Natural killer cell (primary cell): ENCODE data around the gene CPSF7. TPM values are rescaled to one million over a fixed set of nuclear protein-coding genes. Genes with fewer than 3 reads are reported as not detected.

Experiments
- ATAC-seq, 3 donors: fragments of 150-1000 bp in 2 of 3; fragments of 200-7000 bp in 1 of 3; cut with Tn5 transposase; 1 replicate in 1 of 3; 2 replicates in 2 of 3; pipeline ENCODE4 v1.10.0; 2021; ENCODE audit warnings: mild to moderate bottlenecking in 2 of 3, moderate library complexity in 2 of 3
- DNase-seq, 2 donors: peaks; one replicate each; pipeline versions ENCODE4 v3.0.0 to v3.0.0-alpha.2; 2013 to 2021; ENCODE audit warnings: mixed read lengths in 1 of 2
- H3K27ac ChIP-seq: one replicate; pipeline ENCODE4 v1.5.1; 2013; ENCODE audit warnings: mild to moderate bottlenecking, low read length
- H3K27me3 ChIP-seq: one replicate; pipeline ENCODE4 v1.6.1; 2013; ENCODE audit warnings: low read length; ENCODE audit not compliant: control insufficient read depth, insufficient read depth
- H3K36me3 ChIP-seq: one replicate; pipeline ENCODE4 v1.6.1; 2013; ENCODE audit warnings: low read length; ENCODE audit not compliant: control insufficient read depth, insufficient read depth
- H3K4me1 ChIP-seq: one replicate; pipeline ENCODE4 v1.6.1; 2013; ENCODE audit warnings: low read length; ENCODE audit not compliant: control insufficient read depth, insufficient read depth
- H3K4me3 ChIP-seq: one replicate; pipeline ENCODE4 v1.5.1; 2013; ENCODE audit warnings: low read length
- H3K9me3 ChIP-seq: one replicate; pipeline ENCODE4 v1.6.1; 2013; ENCODE audit warnings: low read length; ENCODE audit not compliant: control insufficient read depth, insufficient read depth
- H3K27ac Mint-ChIP-seq, 2 donors: one replicate each; pipeline ENCODE4 v1.8.0; 2022; ENCODE audit warnings: mild to moderate bottlenecking in 2 of 2, mixed read lengths in 2 of 2, moderate library complexity in 1 of 2
- H3K27me3 Mint-ChIP-seq, 2 donors: one replicate each; pipeline ENCODE4 v1.8.0; 2022; ENCODE audit warnings: low read depth in 2 of 2, mixed read lengths in 2 of 2
- H3K36me3 Mint-ChIP-seq: one replicate; pipeline ENCODE4 v1.8.0; 2022; ENCODE audit warnings: mixed read lengths
- H3K4me1 Mint-ChIP-seq, 2 donors: one replicate each; pipeline ENCODE4 v1.8.0; 2022; ENCODE audit warnings: mixed read lengths in 2 of 2
- H3K4me3 Mint-ChIP-seq: one replicate; pipeline ENCODE4 v1.8.0; 2022; ENCODE audit warnings: mild to moderate bottlenecking, moderate library complexity, mixed read lengths
- H3K9me3 Mint-ChIP-seq, 2 donors: one replicate each; pipeline ENCODE4 v1.8.0; 2022; ENCODE audit warnings: mixed read lengths in 2 of 2
- WGBS: methylation state at CpG from one replicate; pipeline ENCODE4 v1.1.7; 2013; ENCODE audit warnings: missing lambda C conversion rate; ENCODE audit not compliant: insufficient coverage; 5-methylcytosine and 5-hydroxymethylcytosine counted together
- intact Hi-C: fragments of 100-400 bp; cut with micrococcal nuclease; formaldehyde crosslinking; loops from one replicate; pipeline ENCODE4 v1.14.2; 2022
- total RNA-seq, 4 donors: library from RNA; stranded (reverse); fragments of 120-200 nt in 1 of 4; gene quantifications; one replicate each; pipeline versions ENCODE4 v1.2.3 to v1.2.4, GENCODE V29; 2013 to 2022
- TF ChIP-seq, protein P1 (sequence below): fragments of 200-600 bp; IDR thresholded peaks from one replicate; pipeline ENCODE4 v1.8.0; 2022; ENCODE audit warnings: antibody characterized with exemption

Gene CPSF7
- total RNA-seq, 3 donors from 2014 or later (not counting 1 experiment from before 2014, with no cell fraction given) = 99.5 to 120 (median 104) TPM

- TF ChIP-seq, protein P1, sequence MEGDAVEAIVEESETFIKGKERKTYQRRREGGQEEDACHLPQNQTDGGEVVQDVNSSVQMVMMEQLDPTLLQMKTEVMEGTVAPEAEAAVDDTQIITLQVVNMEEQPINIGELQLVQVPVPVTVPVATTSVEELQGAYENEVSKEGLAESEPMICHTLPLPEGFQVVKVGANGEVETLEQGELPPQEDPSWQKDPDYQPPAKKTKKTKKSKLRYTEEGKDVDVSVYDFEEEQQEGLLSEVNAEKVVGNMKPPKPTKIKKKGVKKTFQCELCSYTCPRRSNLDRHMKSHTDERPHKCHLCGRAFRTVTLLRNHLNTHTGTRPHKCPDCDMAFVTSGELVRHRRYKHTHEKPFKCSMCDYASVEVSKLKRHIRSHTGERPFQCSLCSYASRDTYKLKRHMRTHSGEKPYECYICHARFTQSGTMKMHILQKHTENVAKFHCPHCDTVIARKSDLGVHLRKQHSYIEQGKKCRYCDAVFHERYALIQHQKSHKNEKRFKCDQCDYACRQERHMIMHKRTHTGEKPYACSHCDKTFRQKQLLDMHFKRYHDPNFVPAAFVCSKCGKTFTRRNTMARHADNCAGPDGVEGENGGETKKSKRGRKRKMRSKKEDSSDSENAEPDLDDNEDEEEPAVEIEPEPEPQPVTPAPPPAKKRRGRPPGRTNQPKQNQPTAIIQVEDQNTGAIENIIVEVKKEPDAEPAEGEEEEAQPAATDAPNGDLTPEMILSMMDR = no peak
- intact Hi-C loops = no loop called here
- Mint-ChIP-seq H3K36me3 (peaks cover 9% of the 10 kb centered on the region), H3K27ac (peak overlapping the region in 1 of 2 donors; percentile 19), H3K9me3 (no peaks in the 10 kb centered on the region), H3K4me3 (no peak overlapping the region), H3K27me3 (no peaks in the 10 kb centered on the region), H3K4me1 (peaks cover 0 to 21% of the 10 kb centered on the region in 2 donors)
- Histone ChIP-seq H3K9me3 (no peaks in the 10 kb centered on the region), H3K4me1 (no peaks in the 10 kb centered on the region), H3K4me3 (no peak overlapping the region), H3K36me3 (peaks cover 64% of the 10 kb centered on the region), H3K27ac (no peak overlapping the region), H3K27me3 (no peaks in the 10 kb centered on the region)
- no peak for ATAC-seq
- no peak for DNase-seq
- WGBS = 90% methylated on average over 5 of the region's 5 CpGs
Observed at GRCh38 chr11:61404103-61404502, 25.7 kb downstream of the CPSF7 start.

GRCh38 chr11:61403658-61404057 is 26.1 kb downstream of the CPSF7 start:
- peaks cover 64% of the 10 kb centered on the region for H3K36me3 ChIP-seq
- H3K27ac ChIP-seq = no peak overlapping the region
- Mint-ChIP-seq H3K27me3 (no peaks in the 10 kb centered on the region), H3K4me1 (peaks cover 0 to 21% of the 10 kb centered on the region in 2 donors), H3K36me3 (peaks cover 9% of the 10 kb centered on the region), H3K4me3 (no peak overlapping the region), H3K27ac (no peak overlapping the region), H3K9me3 (no peaks in the 10 kb centered on the region)
- H3K4me1 ChIP-seq = no peaks in the 10 kb centered on the region
- no peak for ATAC-seq
- TF ChIP-seq, protein P1 = no peak
- WGBS = 100% methylated on average over 1 of the region's 1 CpG
- H3K27me3 ChIP-seq = no peaks in the 10 kb centered on the region
- no peak for DNase-seq
- H3K9me3 ChIP-seq = no peaks in the 10 kb centered on the region
- no peak overlapping the region for H3K4me3 ChIP-seq
- intact Hi-C loops = no loop called here

- 92% methylated on average over 2 of the region's 2 CpGs for WGBS
- Histone ChIP-seq H3K4me1 (no peaks in the 10 kb centered on the region), H3K36me3 (peaks cover 59% of the 10 kb centered on the region), H3K27ac (no peak overlapping the region), H3K27me3 (no peaks in the 10 kb centered on the region), H3K4me3 (no peak overlapping the region), H3K9me3 (no peaks in the 10 kb centered on the region)
- H3K36me3 Mint-ChIP-seq = peaks cover 9% of the 10 kb centered on the region
- H3K27ac Mint-ChIP-seq = peak overlapping the region; percentile 67 to 72
- DNase-seq = no peak
- TF ChIP-seq, protein P1 = no peak
- no peak overlapping the region for H3K4me3 Mint-ChIP-seq
- no peaks in the 10 kb centered on the region for H3K9me3 Mint-ChIP-seq
- ATAC-seq = no peak
- intact Hi-C loops = no loop called here
- no peaks in the 10 kb centered on the region for H3K27me3 Mint-ChIP-seq
- peaks cover 0 to 14% of the 10 kb centered on the region in 2 donors for H3K4me1 Mint-ChIP-seq
Observed at GRCh38 chr11:61401573-61401972, 28.2 kb downstream of the CPSF7 start.

GRCh38 chr11:61401173-61401572 is 28.6 kb downstream of the CPSF7 start:
- ATAC-seq = no peak
- peaks cover 0 to 14% of the 10 kb centered on the region in 2 donors for H3K4me1 Mint-ChIP-seq
- no peaks in the 10 kb centered on the region for H3K9me3 Mint-ChIP-seq
- Histone ChIP-seq H3K9me3 (no peaks in the 10 kb centered on the region), H3K4me3 (no peak overlapping the region), H3K27ac (no peak overlapping the region), H3K36me3 (peaks cover 55% of the 10 kb centered on the region), H3K4me1 (no peaks in the 10 kb centered on the region), H3K27me3 (no peaks in the 10 kb centered on the region)
- TF ChIP-seq, protein P1 = no peak
- no peaks in the 10 kb centered on the region for H3K27me3 Mint-ChIP-seq
- no peak overlapping the region for H3K4me3 Mint-ChIP-seq
- intact Hi-C loops = no loop called here
- peak overlapping the region; percentile 65 to 72 for H3K27ac Mint-ChIP-seq
- no peak for DNase-seq
- peaks cover 9% of the 10 kb centered on the region for H3K36me3 Mint-ChIP-seq
- WGBS = 95% methylated on average over 2 of the region's 2 CpGs
